GM18861 (cell line): Measurements from ENCODE around the gene BAHCC1.
"Not testable (repeated sequence)": the region's sequence is repeated elsewhere in the genome, so short reads cannot be mapped to it uniquely, and the experiment has no call there.

Experiments used
- ATAC-seq: cut with Tn5 transposase; IDR thresholded peaks from one replicate; pipeline ENCODE4 v1.9.1; 2021; ENCODE audit not compliant: unreplicated experiment

The BAHCC1 gene

GRCh38 chr17:81425716-81426392, 30.6 kb downstream of the BAHCC1 start:
- not testable (repeated sequence) for ATAC-seq

GRCh38 chr17:81426393-81427172, 31.3 kb downstream of the BAHCC1 start:
- no peak for ATAC-seq

DNA sequence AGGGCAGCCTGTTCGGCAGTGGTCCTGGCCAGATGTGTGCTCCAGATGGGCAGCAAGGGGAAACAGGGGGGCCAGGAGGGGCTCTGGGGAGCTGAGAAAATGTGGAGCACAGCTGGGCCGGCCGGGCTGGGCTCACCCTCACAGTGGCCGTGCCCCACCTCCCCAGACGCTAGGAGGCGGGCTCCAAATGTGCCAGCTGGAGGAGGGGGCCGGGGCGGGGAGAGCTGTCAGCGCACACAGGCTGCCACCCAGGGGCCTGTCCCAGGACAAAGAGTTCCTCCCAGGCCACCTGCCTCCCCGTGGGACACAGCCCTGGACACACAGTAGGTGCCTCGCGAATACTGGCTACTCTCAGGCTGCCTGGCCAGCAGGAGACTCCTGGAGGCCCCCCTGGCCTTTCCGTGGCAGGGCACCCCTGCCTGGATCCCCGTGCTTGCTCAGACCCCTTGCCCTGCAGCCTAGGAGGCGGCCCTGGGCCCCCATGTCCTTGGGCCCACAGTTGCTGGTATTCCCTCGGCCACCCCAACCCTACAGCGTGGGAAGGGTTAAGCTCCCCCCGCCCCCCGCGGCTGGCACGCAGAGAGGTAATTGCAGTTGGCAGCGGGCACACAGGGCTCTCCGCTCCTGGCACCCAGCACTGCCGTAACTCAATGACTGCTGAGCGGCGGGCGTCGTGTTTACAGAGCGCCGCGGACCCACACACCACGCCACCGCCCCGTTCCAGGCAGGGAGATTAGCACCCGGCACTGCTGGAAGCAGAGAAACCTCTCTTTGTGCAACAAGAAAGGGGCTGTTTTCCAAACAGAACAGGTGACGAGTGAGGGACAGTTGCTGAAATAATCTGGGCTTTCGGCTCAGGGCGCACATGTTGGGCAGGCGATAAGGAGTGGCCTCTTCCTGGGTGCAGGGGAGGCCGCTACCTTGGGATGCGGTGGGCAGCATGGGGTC, 32.2 kb downstream of the BAHCC1 start:
- no peak for ATAC-seq

GRCh38 chr17:81428121-81428515, 32.9 kb downstream of the BAHCC1 start:
- ATAC-seq, result no peak

DNA sequence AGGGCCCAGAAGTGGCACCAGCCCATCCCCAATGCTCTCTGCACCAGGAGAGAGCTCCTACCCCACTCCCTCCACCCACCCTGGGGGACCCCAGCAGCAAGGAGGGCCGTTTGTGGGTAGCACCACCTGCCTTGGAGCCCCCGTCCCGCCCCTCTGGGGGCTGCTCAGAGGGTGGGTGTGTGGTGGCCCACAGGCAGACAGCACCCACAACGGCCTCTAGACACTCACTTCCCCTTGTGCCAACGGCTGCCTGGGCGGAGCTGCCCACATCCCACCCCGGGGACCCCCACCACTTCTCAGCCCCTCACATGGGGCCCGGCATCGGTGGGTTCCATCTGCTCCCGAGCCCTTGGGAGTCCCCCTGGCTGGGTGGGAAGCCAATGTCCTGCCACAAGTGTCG, 33.3 kb downstream of the BAHCC1 start:
- ATAC-seq, result no peak

DNA sequence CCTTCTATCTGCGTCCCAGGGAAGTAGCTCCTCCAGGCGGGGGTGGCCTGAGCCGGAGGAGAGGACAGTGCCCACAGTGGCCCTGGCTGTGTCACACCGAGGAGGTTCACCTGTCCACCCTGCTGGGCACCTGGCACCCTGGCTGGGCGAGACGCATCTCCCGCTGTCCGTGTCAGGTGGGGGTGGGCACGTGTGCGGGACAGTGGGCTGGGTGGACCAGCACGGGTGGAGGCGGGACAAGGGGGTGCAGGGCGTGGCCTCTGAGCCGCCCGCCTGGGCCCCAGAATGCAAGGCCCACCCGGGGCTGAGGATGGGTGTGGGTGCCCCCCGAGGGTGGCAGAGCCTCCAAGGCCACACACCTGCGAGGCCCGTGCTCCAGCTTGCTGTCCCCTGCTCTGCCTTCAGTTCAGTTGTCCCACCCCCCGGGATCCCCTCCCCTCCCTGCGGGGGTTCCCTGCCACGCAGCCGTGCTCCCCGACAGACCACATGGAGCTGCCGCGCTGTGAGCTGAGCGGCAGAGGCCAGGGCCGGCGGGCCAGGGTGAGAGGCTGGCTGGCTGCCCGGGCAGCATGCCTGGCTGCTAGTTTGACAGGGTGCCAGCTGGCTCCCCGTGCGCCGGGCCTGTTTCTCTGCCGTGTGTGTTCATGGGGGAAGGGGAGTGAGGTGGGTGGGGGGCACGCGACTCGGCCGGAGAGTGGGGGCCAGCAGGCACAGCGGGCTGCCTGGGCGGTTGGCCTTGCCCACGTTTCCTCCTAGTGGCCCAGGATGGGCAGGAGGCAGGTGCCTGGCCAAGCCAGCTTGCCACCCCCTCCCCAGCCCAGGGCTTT, 33.9 kb downstream of the BAHCC1 start:
- no peak for ATAC-seq

DNA sequence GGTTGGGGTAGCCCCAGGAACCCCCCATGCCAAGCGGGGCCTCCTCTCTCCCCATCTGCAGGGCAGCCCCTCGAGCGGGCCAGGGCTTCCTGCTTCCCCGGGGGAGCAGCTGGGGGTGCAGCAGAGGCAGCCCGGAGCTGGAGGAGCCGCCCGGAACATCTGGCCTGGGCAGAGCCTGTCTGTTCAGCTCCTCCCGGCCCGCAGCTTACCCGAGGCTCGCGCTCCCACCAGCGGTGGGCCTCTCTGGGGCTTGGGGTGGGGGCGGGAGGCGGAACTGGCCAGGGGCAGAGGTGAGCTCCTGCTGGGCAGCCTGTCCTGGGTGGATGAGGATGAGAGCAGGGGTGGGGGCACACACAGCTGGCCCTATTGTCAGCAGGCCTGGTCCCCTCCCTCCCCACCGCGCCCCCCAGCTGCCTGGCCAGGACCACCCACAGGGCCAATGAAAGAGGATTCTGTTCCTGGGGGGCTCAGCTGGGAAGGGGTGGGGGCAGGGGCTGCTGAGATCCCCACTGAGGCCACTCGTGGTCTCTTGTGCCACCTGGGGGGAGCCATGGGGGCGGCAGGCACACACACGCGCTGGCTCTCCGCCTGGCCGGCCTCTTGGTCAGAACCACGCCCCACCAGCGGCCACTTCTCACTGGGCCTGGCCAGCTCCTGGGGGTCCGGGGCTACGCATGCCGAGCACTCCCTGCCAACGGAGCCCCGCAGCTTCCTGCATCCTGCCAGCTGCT, 34.7 kb downstream of the BAHCC1 start:
- ATAC-seq, result no peak

DNA sequence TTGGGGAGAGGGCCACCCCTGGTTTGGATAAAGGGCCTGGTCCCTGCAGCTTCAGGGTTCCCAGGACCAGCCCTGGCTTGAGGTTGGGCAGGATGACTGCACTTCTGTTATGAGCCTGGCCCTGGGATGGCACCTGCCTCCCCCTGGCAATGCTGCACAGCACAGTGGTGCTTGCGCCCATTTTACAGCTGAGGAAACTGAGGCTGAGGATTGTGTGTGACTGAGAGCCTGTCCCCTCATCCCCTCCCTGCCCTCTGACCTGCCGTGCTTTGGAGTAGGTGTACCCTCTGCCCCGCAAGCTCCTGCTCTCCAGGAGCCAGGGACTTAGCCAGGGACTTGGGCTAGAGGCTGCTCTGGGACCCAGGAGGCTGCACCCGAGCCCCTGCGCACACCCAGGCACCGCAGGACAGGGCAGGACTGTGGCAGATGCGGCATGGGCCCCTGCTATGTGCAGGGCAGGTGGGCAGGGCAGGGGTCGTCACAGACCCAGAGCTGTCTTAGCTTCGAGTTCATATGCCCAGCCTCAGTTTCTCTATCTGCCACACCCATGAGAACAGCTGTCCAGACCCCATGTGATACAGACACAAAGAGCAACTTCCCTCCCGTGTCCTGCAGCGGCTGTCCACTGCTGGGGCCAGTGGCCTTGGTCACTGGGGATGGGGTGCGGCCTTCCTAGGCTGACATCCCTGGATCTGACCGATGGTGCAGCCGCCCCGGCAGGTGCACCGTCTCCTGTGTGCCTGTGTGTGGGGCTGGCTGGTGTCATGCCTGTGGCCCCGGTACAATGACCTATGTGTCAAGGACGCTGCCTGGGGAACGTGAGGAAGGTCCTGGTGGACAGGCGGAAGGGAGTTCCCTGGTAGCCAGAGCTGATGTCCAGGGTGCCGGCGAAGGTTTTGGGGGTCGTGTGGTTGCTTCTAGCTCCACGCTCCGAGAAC, 36.6 kb downstream of the BAHCC1 start:
- no peak for ATAC-seq

- ATAC-seq, result no peak
Measured at GRCh38 chr17:81432941-81433340, 37.7 kb downstream of the BAHCC1 start.

- no peak for ATAC-seq
Measured at GRCh38 chr17:81433656-81434055, 38.4 kb downstream of the BAHCC1 start.

GRCh38 chr17:81434072-81434471, 38.8 kb downstream of the BAHCC1 start:
- no peak for ATAC-seq

DNA sequence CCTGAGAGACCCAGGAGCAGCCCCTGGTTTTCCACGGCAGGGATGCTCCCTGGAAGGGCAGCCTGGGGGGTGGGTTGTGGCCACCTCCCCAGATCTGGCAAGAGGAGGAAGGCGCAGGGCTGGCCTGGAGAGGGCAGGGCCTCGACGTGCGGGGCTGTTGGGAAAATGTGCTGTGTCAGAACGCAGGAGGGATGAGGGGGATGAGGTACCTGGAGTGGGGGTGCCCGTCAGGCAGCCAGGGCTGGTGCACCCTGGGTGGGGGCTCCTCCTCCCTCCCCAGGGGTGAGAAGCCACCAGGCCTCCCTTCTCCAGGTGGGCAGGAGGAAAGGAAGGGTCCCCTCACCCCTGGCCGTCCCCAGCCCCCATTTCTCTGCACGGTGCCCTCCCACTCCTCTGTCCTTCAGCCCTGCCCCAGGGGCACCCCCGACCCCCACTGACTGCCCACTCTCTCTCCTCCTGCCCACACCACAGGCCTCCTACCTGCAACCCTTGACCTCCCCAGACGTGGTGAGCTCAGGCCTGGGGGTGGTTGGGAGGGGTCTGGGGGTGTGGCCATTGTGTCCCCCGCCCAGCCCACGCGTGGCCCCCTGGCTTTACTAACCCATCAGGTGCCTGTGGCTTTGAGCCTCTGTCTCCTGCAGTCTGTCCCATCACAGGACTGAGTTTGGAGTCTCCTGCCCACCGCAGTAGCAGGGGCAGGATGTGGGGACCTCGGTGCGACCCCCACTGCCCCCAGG, 39.6 kb downstream of the BAHCC1 start:
- ATAC-seq, result no peak

- no peak for ATAC-seq
Measured at GRCh38 chr17:81435652-81436293, 40.5 kb downstream of the BAHCC1 start.

GRCh38 chr17:81436294-81436849, 41.1 kb downstream of the BAHCC1 start:
- no peak for ATAC-seq

- ATAC-seq, result no peak
Measured at GRCh38 chr17:81437191-81437651, 42.0 kb downstream of the BAHCC1 start.

DNA sequence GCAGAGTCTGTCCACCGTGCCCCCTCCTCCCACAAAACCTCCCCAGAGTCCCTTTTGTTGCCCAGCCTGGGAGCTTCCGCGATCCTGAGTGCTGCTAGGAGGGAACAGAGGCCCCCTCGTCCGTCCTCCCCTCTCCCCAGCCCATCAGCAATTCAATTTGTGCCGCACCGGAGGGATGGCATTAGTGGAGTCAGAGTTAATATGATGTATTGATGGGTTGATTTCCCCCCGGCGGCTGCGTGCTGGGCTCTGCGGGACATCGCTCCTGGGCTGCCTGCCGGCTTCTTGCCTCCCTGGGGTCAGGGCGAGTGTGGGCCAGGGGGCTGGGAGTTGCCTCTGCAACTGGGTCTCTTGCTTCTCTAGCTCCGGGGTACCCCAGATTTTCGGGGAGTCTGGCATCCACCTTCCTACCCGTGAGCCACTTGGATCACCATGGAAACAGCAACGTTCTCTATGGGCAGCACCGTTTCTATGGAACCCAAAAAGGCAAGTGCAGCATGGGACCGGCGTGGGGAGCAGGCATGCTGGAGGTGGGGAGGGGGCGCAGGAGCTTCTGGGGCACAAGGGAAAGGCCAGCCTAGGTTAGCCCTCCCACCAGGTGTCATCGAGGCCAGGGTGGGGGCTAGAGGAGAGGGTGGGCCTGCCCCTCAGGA, 42.9 kb downstream of the BAHCC1 start:
- ATAC-seq, result no peak

GRCh38 chr17:81438688-81439087, 43.4 kb downstream of the BAHCC1 start:
- ATAC-seq, result no peak
